ENCODE measurements around the gene PRDM2. TPM values are rescaled to one million over a fixed set of nuclear protein-coding genes. Genes with fewer than 3 reads are reported as not detected.

PRDM2 gene
- total RNA-seq, 6 experiments from 2014 or later: 20.9 to 26.9 (median 25.7) TPM

DNA sequence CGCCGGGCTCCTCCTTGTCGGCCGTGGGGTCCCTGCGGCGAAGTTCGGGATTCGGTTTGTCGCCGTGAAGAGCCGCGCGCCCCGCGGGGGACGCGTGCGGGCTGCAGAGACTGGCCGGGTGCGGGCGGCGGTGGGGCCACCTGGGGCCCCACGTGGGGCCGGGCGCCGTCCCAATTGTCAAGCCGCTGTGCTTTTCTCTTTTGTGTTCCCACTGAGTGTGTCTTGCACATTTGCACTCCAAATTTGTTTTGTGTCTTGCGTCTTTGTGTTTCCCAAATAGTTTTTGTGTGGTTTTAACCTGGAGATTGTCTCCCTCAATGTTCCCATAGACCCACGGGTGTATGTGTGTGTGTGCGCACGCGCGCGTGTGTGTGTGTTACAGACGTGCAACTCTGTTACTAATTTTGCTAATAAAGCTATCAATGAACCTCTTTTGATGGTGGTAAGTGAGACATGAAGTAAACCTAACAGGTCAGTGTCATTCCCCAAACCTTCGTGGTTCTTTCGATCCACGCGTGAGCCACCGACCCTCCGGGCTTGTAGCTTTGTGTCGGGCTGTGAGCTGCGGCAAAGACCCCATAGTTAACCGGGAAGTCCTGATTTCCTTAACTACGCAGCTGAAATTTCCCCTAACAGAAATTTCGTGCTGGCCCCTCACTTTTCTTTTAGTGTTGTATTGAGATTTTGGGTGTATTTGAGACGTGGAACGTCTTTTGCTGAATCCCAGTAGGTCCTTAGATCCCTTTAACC lies 708 bp downstream of the PRDM2 start:
- Mint-ChIP-seq H3K9me3 (peaks cover 15% of the 10 kb centered on the region), H3K4me1 (ENCODE audit: low read depth) (peaks cover 17% of the 10 kb centered on the region)
- DNase-seq: no peak

DNA sequence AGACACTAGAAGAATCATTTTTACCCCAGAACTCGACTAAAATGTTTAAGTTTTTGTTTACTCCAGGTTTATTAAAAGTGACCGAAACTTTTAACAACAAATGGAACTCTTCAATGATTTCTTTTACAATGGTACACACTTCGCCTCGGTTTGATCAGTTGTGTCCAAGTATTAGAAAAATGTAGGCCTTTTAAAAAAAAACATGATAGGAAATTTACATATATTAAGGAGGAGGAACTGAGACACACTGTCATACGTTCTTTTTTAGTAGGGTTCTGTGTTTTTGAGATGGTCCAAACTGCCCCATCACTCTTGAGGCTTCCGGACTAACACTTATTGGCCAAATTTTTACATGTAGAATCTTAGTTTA lies 1.3 kb downstream of the PRDM2 start:
- peak overlapping the region; percentile 91 for H3K4me3 Mint-ChIP-seq
- TF ChIP-seq, protein P1, sequence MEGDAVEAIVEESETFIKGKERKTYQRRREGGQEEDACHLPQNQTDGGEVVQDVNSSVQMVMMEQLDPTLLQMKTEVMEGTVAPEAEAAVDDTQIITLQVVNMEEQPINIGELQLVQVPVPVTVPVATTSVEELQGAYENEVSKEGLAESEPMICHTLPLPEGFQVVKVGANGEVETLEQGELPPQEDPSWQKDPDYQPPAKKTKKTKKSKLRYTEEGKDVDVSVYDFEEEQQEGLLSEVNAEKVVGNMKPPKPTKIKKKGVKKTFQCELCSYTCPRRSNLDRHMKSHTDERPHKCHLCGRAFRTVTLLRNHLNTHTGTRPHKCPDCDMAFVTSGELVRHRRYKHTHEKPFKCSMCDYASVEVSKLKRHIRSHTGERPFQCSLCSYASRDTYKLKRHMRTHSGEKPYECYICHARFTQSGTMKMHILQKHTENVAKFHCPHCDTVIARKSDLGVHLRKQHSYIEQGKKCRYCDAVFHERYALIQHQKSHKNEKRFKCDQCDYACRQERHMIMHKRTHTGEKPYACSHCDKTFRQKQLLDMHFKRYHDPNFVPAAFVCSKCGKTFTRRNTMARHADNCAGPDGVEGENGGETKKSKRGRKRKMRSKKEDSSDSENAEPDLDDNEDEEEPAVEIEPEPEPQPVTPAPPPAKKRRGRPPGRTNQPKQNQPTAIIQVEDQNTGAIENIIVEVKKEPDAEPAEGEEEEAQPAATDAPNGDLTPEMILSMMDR (IDR thresholded peaks at IDR 0.05): no peak
- H3K36me3 Mint-ChIP-seq (ENCODE audit: low read depth): peaks cover 13% of the 10 kb centered on the region
- peak overlapping the region; percentile 88 for H3K27ac Mint-ChIP-seq
- H3K27me3 Mint-ChIP-seq (ENCODE audit: insufficient read depth): peaks cover 1% of the 10 kb centered on the region; the same call in 1 of the 2 replicates
- peaks cover 21% of the 10 kb centered on the region for H3K4me1 Mint-ChIP-seq (ENCODE audit: low read depth)
- no peak for DNase-seq
- peaks cover 15% of the 10 kb centered on the region for H3K9me3 Mint-ChIP-seq

More for the DNA sequence above, 708 bp downstream of the PRDM2 start:
- H3K27me3 Mint-ChIP-seq (ENCODE audit: insufficient read depth): peaks cover 1% of the 10 kb centered on the region; the same call in 1 of the 2 replicates
- H3K27ac Mint-ChIP-seq: peak overlapping the region; percentile 88
- peak overlapping the region; percentile 91 for H3K4me3 Mint-ChIP-seq
- TF ChIP-seq, protein P1 (IDR thresholded peaks at IDR 0.05): no peak
- H3K36me3 Mint-ChIP-seq (ENCODE audit: low read depth): peaks cover 13% of the 10 kb centered on the region

DNA sequence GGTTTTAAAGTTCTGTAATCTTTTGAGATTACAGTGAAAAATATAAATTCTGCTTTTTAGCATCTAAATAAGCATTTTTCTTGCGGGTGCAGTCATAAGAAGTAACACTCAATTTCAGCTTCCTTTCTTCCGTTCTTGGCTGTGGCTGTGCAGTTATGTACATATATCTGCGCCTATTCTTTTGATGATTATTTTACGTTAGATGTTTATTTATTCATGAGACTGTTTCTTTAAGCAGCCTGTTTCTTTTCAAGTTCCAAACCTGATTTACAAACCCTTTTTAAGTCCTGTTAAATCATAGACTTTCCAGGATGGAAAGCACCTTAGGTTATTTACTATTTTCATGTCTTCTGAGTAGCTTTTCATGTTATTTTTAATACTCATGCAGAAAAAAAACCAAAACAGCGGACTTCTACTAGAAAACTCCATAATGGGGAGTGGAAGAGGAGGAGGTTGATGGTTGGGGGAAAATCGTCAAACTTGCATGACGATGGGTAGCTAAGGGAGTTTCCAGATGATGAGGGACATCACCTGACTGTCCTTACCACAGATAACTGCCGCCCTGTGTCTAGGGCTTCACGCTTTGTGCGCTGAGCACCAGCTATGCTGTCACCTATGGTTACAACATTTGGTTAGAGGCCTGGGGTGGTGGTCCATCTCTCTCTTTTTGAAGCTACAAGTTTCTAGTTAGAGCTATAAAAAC lies 2.6 kb downstream of the PRDM2 start:
- DNase-seq: no peak
- H3K36me3 Mint-ChIP-seq (ENCODE audit: low read depth): peaks cover 13% of the 10 kb centered on the region
- no peak overlapping the region for H3K4me3 Mint-ChIP-seq
- peaks cover 24% of the 10 kb centered on the region for H3K4me1 Mint-ChIP-seq (ENCODE audit: low read depth)
- no peak overlapping the region for H3K27ac Mint-ChIP-seq
- H3K9me3 Mint-ChIP-seq: peaks cover 12% of the 10 kb centered on the region
- TF ChIP-seq, protein P1 (IDR thresholded peaks at IDR 0.05): no peak
- peaks cover 1% of the 10 kb centered on the region; the same call in 1 of the 2 replicates for H3K27me3 Mint-ChIP-seq (ENCODE audit: insufficient read depth)

DNA sequence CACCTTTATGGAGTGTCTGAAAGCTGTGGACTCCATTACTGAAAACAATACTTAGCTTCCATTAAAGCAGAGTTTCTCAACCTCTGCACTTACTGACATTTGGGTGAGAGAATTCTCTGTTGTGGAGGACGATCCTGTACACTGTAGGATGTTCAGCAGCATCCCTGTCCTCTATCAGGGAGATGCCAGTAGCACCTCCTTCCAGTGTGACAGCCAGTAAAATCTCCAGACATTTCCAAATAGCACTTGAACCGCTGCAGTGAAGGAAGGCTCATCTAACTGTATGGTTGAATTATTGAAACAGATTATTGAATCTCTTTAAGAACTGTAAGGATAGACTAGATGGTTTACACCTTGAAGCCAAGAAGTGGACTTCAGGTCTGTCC lies 3.1 kb downstream of the PRDM2 start:
- Mint-ChIP-seq H3K9me3 (peaks cover 7% of the 10 kb centered on the region), H3K27me3 (ENCODE audit: insufficient read depth) (peaks cover 1% of the 10 kb centered on the region; the same call in 1 of the 2 replicates), H3K36me3 (ENCODE audit: low read depth) (peaks cover 7% of the 10 kb centered on the region), H3K27ac (no peak overlapping the region), H3K4me1 (ENCODE audit: low read depth) (peaks cover 24% of the 10 kb centered on the region), H3K4me3 (no peak overlapping the region)
- TF ChIP-seq, protein P1 (IDR thresholded peaks at IDR 0.05): no peak
- no peak for DNase-seq

DNA sequence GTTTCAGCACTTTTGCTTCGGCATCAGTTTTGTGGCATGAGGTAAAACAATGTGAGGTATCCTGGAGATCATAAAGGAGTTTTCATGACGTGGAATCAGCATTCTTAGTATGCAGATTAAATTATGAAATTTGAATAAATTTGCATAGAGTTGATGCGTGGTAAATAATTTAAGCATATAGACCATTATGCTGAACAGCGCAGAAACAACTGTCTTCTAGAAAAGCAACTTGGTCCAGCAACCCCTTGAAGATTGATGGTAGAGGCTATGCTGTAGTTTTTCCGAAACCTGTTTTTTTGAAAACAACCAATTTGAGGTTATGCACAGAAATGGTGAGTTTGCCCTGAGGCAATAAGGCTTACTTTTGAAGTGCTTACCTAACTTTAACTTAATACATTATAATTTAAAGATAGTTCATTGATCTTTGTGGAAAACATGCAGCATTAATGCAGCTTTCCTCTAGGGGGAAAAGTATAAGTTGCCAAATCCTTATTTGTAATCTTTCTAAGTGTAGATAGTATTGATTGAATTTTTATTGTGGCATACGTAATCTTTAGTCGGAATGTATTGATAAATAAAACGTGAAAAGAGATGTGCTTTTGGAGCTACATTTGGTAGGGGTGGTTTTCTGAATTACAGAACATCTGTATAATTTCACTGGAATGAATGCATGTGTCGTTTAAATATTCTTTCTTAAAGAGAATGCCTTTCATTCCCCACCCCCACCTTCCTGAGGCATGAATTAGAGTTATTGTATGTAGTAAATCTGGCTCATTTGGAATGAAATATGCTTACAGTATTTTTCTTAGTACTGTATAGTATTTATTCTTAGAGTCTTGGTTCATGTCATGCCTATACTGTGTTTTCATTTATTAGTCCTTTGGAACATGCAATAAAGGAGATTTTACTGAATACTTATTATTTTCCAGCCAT lies 3.8 kb downstream of the PRDM2 start:
- Mint-ChIP-seq H3K4me1 (ENCODE audit: low read depth) (peaks cover 24% of the 10 kb centered on the region), H3K36me3 (ENCODE audit: low read depth) (peaks cover 6% of the 10 kb centered on the region), H3K27me3 (ENCODE audit: insufficient read depth) (peaks cover 1% of the 10 kb centered on the region; the same call in 1 of the 2 replicates), H3K27ac (no peak overlapping the region), H3K9me3 (peaks cover 5% of the 10 kb centered on the region), H3K4me3 (no peak overlapping the region)
- no peak for DNase-seq
- TF ChIP-seq, protein P1 (IDR thresholded peaks at IDR 0.05): peak; percentile 43

Data from HFFc6 (cell line).